Right lobe of liver (tissue), 6 donors: Measurements from ENCODE around the gene LGMN. TPM values are rescaled to one million over a fixed set of nuclear protein-coding genes. Genes with fewer than 3 reads are reported as not detected.
A peak's percentile ranks its signal among the peaks of the same experiment; 100 is the strongest.
"Not testable (repeated sequence)": the region's sequence is repeated elsewhere in the genome, so short reads cannot be mapped to it uniquely, and the experiment has no call there.

Experiments
- ATAC-seq, 4 donors: fragments of 200-7000 bp; cut with Tn5 transposase; one replicate each; pipeline ENCODE4 v1.9.1; 2020; ENCODE audit warnings: mild to moderate bottlenecking in 4 of 4, moderate library complexity in 4 of 4
- DNase-seq, 3 donors: peaks; one replicate each; pipeline ENCODE4 v3.0.0-alpha.2; 2020
- H3K27ac ChIP-seq, 3 donors: fragments of 200-600 bp; one replicate each; pipeline ENCODE4 v1.8.0; 2022
- H3K27me3 ChIP-seq, 2 donors: fragments of 200-600 bp; one replicate each; pipeline ENCODE4 v1.8.0; 2022
- H3K36me3 ChIP-seq, 4 donors: fragments of 200-600 bp; sonication (generic) in 1 of 4; one replicate each; pipeline versions ENCODE4 v1.5.1 to v1.8.0; 2017 to 2022; ENCODE audit warnings: control low read depth in 1 of 4
- H3K4me1 ChIP-seq, 4 donors: fragments of 200-600 bp; sonication (generic) in 1 of 4; one replicate each; pipeline versions ENCODE4 v1.5.1 to v1.8.0; 2017 to 2022; ENCODE audit warnings: control low read depth in 1 of 4
- H3K4me3 ChIP-seq, 3 donors: fragments of 200-600 bp; one replicate each; pipeline ENCODE4 v1.8.0; 2022
- H3K9me3 ChIP-seq, 4 donors: fragments of 200-600 bp; sonication (generic) in 1 of 4; one replicate each; pipeline versions ENCODE4 v1.5.1 to v1.8.0; 2017 to 2022; ENCODE audit warnings: control low read depth in 1 of 4
- CTCF ChIP-seq, 4 donors: fragments of 200-600 bp in 3 of 4; fragments of 450-650 bp in 1 of 4; IDR thresholded peaks; one replicate each; pipeline versions ENCODE4 v1.5.1 to v1.8.0; 2016 to 2022; ENCODE audit warnings: antibody characterized with exemption in 4 of 4, mild to moderate bottlenecking in 2 of 4
- POLR2A ChIP-seq: fragments of 450-650 bp; IDR thresholded peaks from one replicate; pipeline ENCODE4 v1.6.1; 2017; ENCODE audit warnings: antibody characterized with exemption, mild to moderate bottlenecking
- WGBS: methylation state at CpG from one replicate; pipeline ENCODE4 v1.1.6; 2018; ENCODE audit warnings: low coverage, low lambda C conversion rate; ENCODE audit not compliant: insufficient coverage; ENCODE audit errors: missing lambda C conversion rate; 5-methylcytosine and 5-hydroxymethylcytosine counted together
- intact Hi-C, 2 donors: fragments of 100-400 bp; cut with DNase I; formaldehyde crosslinking; loops; one replicate each; pipeline versions ENCODE4 v1.11.2 to v1.14.1; 2022
- total RNA-seq, 6 experiments: library from RNA; depleted of rRNA in 2 of 6; stranded (reverse); fragments of >200 nt in 2 of 6; fragmentation: NEBNext Ultra II Directional in 3 of 6; extraction: Animal tissue kit (Norgen Biotek cat#: 25700) in 3 of 6; gene quantifications; one replicate each; pipeline versions ENCODE4 v1.1.0 to v1.2.4, GENCODE V29; 2016 to 2023
- donor health status: DM: no; HTN: yes; CAD: no.
- donor health status: DM: no; HTN: no; CAD: no.
- donor health status: DM: no; HTN: no; CAD: no.
- donor health status: DM: no; HTN: yes; CAD: no.
- donor health status: DM: no; HTN: yes; CAD: no.

Gene LGMN
- total RNA-seq, 6 experiments from 2014 or later: 39.6 to 111 (median 49.3) TPM

GRCh38 chr14:92774572-92774971 is 26.1 kb upstream of the LGMN start:
- H3K4me3 ChIP-seq: no peak overlapping the region
- H3K27me3 ChIP-seq: no peaks in the 10 kb centered on the region
- DNase-seq (no peak), ATAC-seq (peak; percentile 34 to 60 (median 49))
- 74% methylated on average over 8 of the region's 8 CpGs for WGBS
- intact Hi-C loops: no loop called here
- H3K36me3 ChIP-seq: no peaks in the 10 kb centered on the region
- no peaks in the 10 kb centered on the region for H3K9me3 ChIP-seq
- no peak for TF ChIP-seq CTCF (IDR thresholded peaks at IDR 0.05)
- TF ChIP-seq POLR2A: no peak
- no peaks in the 10 kb centered on the region for H3K4me1 ChIP-seq
- H3K27ac ChIP-seq: no peak overlapping the region

- Histone ChIP-seq H3K9me3 (no peaks in the 10 kb centered on the region), H3K27ac (no peak overlapping the region), H3K4me1 (no peaks in the 10 kb centered on the region), H3K36me3 (no peaks in the 10 kb centered on the region), H3K4me3 (no peak overlapping the region), H3K27me3 (no peaks in the 10 kb centered on the region)
- TF ChIP-seq POLR2A (no peak), CTCF (IDR thresholded peaks at IDR 0.05) (no peak)
- no peak for DNase-seq
- 71% methylated on average over 2 of the region's 2 CpGs for WGBS
- intact Hi-C loops: no loop called here
- peak in 3 of 4 donors; percentile 9 to 22 (median 20) for ATAC-seq
Measured at GRCh38 chr14:92770484-92770883, 22.1 kb upstream of the LGMN start.

- WGBS: 93% methylated on average over 2 of the region's 5 CpGs
- no peak for DNase-seq
- intact Hi-C loops: no loop called here
Measured at GRCh38 chr14:92768795-92769194, 20.4 kb upstream of the LGMN start.

GRCh38 chr14:92768236-92768635 is 19.8 kb upstream of the LGMN start:
- H3K4me1 ChIP-seq, intact Hi-C loops, H3K9me3 ChIP-seq, H3K27me3 ChIP-seq, DNase-seq, H3K4me3 ChIP-seq, H3K36me3 ChIP-seq: not testable (repeated sequence)
- ATAC-seq: peak; percentile 50 to 69 (median 57)
- WGBS: 25% methylated on average over 1 of the region's 1 CpG
- H3K27ac ChIP-seq: peak overlapping the region in 1 of 3 donors; percentile 43

More at GRCh38 chr14:92768795-92769194, 20.4 kb upstream of the LGMN start:
- no peaks in the 10 kb centered on the region for H3K4me1 ChIP-seq
- peak overlapping the region in 2 of 3 donors; percentile 4 to 43 for H3K27ac ChIP-seq
- TF ChIP-seq POLR2A: no peak
- no peak for TF ChIP-seq CTCF (IDR thresholded peaks at IDR 0.05)
- no peak for ATAC-seq
- no peaks in the 10 kb centered on the region for H3K9me3 ChIP-seq
- no peaks in the 10 kb centered on the region for H3K27me3 ChIP-seq
- no peak overlapping the region for H3K4me3 ChIP-seq
- no peaks in the 10 kb centered on the region for H3K36me3 ChIP-seq

GRCh38 chr14:92763666-92764631 is 15.5 kb upstream of the LGMN start:
- 42% methylated on average over 2 of the region's 5 CpGs for WGBS
- H3K9me3 ChIP-seq, DNase-seq, H3K4me1 ChIP-seq, H3K27ac ChIP-seq, H3K27me3 ChIP-seq, intact Hi-C loops, H3K4me3 ChIP-seq, H3K36me3 ChIP-seq: not testable (repeated sequence)
- ATAC-seq: peak; percentile 30 to 49 (median 42)
